Fibroblast of skin of left quadriceps (primary cell): ENCODE data around the gene CADPS2.

ENCODE experiments used
- DNase-seq, 2 experiments: peaks; one replicate each; pipeline ENCODE4 v3.0.0-alpha.2; 2013; ENCODE audit warnings: low read depth in 2 of 2

The CADPS2 gene

DNA sequence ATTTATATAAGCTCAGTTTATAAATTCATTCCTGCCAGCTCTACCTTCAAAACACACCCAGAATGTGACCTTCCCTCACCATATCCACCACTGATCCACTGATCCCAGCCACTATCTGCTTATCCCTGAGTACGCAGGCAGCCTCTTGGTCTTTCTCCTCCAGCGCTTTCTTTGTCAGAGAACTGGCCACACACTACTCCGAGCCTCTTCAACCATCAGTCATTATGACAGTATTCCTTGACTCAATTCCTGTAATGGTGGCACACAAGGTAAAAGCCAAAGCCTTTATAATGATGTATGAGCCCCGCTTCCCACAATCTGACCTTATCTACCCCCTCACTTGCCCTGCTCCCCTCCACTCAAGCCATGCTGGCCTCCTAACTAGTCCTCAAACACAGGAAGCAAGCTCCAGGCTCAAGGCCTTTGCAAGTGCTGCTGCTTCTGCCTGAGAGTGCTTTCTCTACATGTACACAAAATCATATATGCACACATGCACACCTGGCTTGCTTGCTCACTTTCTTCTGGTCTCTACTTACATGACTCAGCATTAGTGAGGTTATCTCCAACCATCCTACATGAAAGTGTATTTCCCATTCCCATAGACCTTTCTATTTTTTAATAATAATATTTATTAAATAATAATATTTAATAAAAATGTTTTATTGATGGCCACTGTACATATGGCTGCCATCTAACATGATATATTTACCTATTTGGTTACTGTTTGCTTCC is 431.3 kb downstream of the CADPS2 start:
- DNase-seq: no peak

DNA sequence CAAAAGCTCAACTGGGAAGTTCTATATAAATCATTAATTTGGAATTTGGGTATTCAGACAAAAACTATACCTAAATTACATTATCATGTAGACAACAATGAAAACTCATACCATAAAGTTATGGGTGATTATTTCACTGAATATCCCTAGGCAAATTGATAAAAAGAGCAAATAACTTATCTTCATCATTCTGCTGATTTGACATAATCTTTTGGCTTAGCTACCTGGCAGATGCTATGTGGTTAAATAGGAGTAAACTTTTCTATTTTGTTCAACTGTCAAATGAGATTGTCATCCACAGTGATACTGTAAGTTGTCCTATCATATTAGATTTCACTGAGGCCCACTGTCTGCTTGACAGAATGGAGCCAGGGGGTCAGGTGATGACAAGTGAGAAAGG is 432.8 kb downstream of the CADPS2 start:
- DNase-seq: no peak

DNA sequence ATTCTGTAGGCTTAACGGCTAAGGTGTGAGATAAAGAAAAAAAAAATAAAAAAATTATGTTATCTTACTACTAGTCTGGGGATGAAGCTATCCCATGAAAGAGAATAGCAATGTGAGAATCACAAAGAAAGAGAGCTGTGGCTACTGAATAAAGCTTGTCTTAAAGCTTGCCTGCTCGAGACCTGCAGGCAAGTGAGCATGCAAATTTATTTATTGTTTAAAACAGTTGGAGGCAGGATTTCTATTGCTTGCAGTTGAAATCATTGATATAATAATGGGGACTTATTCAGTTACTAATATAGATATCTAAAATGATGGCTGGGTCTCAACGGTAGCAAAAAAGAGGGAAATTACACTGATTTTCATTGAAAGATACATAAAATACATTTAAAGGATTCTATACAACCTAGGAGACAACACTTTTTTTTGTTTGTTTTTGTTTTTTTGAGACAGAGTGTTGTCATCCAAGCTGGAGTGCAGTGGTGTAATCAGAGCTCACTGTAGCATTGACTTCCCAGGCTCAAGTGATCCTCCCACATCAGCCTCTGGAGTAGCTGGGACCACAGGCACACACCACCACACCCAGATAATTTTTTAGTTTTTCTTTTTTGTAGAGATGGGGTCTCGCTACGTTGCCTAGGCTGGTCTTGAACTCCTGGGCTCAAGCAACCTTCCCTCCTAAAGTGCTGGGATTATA is 437.2 kb downstream of the CADPS2 start:
- no peak for DNase-seq

- no peak for DNase-seq
Measured at GRCh38 chr7:122442929-122443328, 443.3 kb downstream of the CADPS2 start.

- no peak for DNase-seq
Measured at GRCh38 chr7:122438492-122438891, 447.8 kb downstream of the CADPS2 start.

- no peak for DNase-seq
Measured at GRCh38 chr7:122438006-122438405, 448.3 kb downstream of the CADPS2 start.

- no peak for DNase-seq
Measured at GRCh38 chr7:122433765-122434164, 452.5 kb downstream of the CADPS2 start.

DNA sequence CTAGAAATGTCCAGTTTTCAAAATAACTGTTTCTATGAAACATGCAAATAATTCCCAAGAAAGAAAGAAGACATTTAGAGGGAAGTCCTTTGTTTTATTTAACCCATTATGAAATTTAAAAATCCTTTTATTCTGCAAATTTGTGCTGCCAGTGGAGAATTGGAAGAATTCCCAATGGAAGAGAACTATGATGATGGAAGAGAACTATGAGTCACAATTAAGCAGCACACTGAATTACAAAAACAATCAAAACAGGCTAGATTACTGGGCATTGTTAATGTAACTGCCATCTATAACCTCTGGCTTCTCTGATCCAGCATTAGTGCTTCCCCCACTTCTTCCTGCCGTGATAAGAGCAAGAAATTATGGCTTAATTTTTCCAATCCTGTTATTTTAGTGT is 455.6 kb downstream of the CADPS2 start:
- DNase-seq: no peak

GRCh38 chr7:122429926-122430325 is 456.3 kb downstream of the CADPS2 start:
- no peak for DNase-seq

- no peak for DNase-seq
Measured at GRCh38 chr7:122425731-122426130, 460.5 kb downstream of the CADPS2 start.

DNA sequence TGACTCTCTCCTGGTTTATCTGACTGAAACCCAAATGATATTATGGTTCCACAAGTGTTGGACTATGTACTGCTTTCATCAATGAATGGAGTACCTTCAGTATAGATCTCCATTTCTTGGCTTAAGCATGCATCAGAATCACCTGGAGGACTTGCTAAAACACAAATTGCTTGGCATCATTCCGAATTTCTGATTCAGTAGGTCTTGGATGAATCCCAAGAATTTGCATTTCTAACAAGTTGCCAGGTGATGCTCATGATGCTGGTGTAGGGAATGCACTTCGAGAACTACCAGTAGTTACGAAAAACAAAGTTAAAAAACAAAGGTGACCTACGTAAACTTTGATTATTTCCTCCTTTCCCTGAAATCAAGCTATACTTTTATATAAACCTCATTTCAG is 462.7 kb downstream of the CADPS2 start:
- no peak for DNase-seq

GRCh38 chr7:122416336-122416735 is 469.9 kb downstream of the CADPS2 start:
- DNase-seq: no peak

DNA sequence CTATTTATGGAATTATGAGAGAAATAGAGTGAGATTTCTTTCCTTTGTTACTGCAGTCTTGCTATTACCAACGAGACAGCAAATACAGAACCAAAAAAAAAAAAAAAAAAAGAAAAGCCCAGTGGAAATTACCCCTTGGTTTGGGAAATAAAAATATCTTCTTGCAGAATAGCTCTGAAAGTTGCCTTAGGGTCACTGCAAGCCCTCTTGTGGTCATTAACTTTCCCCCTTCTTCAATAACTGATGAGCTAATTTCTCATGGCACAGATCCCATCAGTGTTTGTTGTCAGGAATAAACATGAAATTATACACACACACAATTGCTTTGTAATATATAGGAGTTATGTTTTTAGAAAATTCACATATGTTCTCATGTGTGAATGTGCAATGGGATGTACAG is 470.8 kb downstream of the CADPS2 start:
- DNase-seq: no peak

DNA sequence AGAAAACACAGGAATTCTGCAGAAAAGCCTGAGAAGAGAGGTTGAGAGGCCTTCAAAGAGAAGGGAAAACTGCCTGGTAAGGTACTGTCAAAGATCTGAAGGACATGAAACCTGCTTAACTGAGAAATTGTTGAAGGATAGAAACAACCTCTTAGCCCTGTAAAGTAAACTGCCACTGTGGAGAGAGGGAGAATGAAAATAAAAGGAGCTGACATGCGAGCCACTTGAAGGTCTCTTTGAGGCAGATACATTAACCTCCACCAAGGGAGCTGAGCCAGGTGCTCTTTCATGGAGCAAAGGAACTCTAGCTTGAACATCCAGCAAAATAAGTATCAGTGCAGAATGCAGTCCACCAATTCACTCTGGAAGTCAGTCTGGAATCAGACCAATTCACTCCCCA is 472.9 kb downstream of the CADPS2 start:
- DNase-seq: no peak

GRCh38 chr7:122412883-122413282 is 473.4 kb downstream of the CADPS2 start:
- peak; percentile 4 to 7 for DNase-seq

- no peak for DNase-seq
Measured at GRCh38 chr7:122412441-122412840, 473.8 kb downstream of the CADPS2 start.

- DNase-seq: no peak
Measured at GRCh38 chr7:122407195-122407594, 479.1 kb downstream of the CADPS2 start.

GRCh38 chr7:122403113-122403512 is 483.1 kb downstream of the CADPS2 start:
- DNase-seq: no peak

- DNase-seq: no peak
Measured at GRCh38 chr7:122402235-122402634, 484.0 kb downstream of the CADPS2 start.

GRCh38 chr7:122397381-122397780 is 488.9 kb downstream of the CADPS2 start:
- no peak for DNase-seq

DNA sequence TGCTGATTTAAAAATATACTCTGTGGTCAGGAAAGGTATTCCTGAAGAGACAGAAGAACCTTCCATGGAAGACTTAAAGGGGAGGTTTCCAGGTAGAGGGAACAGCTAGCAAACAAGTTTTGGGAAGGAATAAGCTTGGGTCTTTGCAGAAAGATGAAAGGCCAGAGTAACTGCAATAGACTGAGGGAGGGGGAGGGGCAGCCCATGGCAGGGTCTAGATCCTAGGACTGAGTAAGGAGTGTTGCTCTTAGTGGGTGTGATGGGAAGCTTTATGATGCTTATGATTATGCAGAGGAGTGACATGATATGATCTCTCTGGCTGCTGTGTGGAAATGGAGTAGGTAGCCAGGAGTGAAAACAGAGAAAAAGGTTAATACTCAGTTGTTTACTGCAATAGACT is 491.7 kb downstream of the CADPS2 start:
- DNase-seq: no peak

DNA sequence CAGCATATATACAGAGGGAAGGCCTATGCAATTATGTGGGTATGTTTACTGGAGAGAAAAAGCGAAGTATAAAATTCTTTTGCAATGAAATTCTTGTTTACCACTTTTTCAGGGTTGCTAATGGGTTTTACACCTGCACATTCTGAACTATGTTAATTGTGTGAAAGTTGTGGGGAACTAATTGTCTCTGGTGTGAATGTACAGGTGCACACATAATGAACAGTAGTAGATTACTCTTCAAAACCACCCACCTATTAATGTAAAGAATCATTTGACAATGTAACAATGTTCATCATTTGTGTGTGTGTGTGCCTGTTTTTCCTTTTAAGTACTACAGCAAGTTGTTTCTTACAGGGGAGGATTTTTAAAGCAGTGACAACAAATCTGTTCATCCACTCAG is 501.7 kb downstream of the CADPS2 start:
- no peak for DNase-seq

DNA sequence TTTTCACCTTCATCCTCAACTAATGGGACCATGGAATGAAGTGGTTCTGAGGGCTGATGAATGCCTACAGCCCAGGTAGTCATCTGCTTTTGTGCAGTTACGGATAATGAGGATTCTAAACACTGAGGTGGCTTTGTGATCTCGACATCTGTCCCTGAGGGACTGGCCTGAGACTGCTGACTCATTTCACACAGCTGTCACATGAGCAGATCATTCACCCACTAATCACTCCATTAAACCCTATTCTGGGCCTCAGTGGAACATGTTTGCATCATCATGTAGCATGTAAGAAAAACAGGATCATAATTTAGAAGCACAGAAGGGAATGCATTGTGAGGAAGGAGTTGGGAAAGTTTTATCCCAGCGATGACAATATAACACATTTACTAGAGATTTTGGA is 502.3 kb downstream of the CADPS2 start:
- no peak for DNase-seq

DNA sequence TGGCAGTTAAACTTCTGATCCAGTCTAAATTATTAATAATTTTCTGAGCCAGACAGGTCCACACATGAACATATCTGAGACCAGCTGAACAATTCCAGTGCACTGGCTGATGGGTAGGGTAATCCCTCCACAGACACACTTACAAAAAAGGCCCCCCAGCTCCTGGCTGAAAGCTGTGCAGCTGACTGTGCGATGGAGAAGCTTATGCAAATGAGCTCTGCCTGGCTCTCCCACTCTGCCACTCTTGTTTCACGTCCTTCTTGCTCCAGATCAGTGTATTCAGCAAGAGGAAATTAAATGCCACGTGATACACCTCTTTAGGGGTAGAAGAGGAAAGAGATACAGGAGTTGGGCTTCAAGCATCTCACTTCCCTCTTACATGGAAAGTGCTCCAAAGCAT is 505.3 kb downstream of the CADPS2 start:
- DNase-seq: no peak
